IMR-90 (cell line): ENCODE results near the gene TSC22D4. TPM values are rescaled to one million over a fixed set of nuclear protein-coding genes. Genes with fewer than 3 reads are reported as not detected.

Source experiments
- ATAC-seq: fragments of 200-7000 bp; cut with Tn5 transposase; 2 replicates; pipeline ENCODE4 v1.9.1; 2020; ENCODE audit warnings: low read depth, mild to moderate bottlenecking, moderate library complexity
- BruUV-seq: library from RNA; stranded (reverse); fragments of 400-500 nt; replicated peaks from 2 replicates; lab custom pipeline; 2021; lab: Mats Ljungman, UMichigan
- CTCF ChIA-PET: fragments of 300-600 bp; formaldehyde crosslinking; extraction: SDS; loops from one replicate; lab custom pipeline; 2021; ENCODE audit warnings: antibody characterized with exemption; lab: Yijun Ruan, JAX
- POLR2A ChIA-PET: fragments of 300-600 bp; sonication (Branson Sonifier 250); formaldehyde crosslinking; loops from one replicate; lab custom pipeline; 2022; ENCODE audit warnings: antibody characterized with exemption; ENCODE audit not compliant: unreplicated experiment; lab: Charles Lee
- DNase-seq: peaks from one replicate; pipeline ENCODE4 v3.0.0; 2013
- H2AFZ ChIP-seq: replicated peaks from 2 replicates; pipeline ENCODE3; 2013; ENCODE audit warnings: low read length, mild to moderate bottlenecking; ENCODE audit not compliant: poor library complexity
- H2AK5ac ChIP-seq: 2 replicates; pipeline ENCODE4 v1.6.1; 2013; ENCODE audit warnings: low read depth, low read length, inconsistent platforms
- H2AK9ac ChIP-seq: replicated peaks from 2 replicates; pipeline ENCODE3; 2013; ENCODE audit warnings: mild to moderate bottlenecking, low read depth, low read length, moderate library complexity; ENCODE audit not compliant: poor library complexity
- H2BK120ac ChIP-seq: 2 replicates; pipeline ENCODE4 v1.6.1; 2013; ENCODE audit warnings: low read depth, low read length, inconsistent platforms
- H2BK15ac ChIP-seq: 3 replicates; pipeline ENCODE4 v1.6.1; 2013; ENCODE audit warnings: low read depth, low read length, inconsistent platforms
- H2BK20ac ChIP-seq: 2 replicates; pipeline ENCODE4 v1.6.1; 2013; ENCODE audit warnings: low read depth, mild to moderate bottlenecking, inconsistent platforms, low read length, moderate library complexity
- H2BK5ac ChIP-seq: 2 replicates; pipeline ENCODE4 v1.6.1; 2013; ENCODE audit warnings: mild to moderate bottlenecking, low read depth, low read length, inconsistent platforms; ENCODE audit not compliant: poor library complexity, severe bottlenecking
- H3K14ac ChIP-seq: replicated peaks from 2 replicates; pipeline ENCODE4 v1.6.1; 2013; ENCODE audit warnings: low read depth, low read length, inconsistent platforms
- H3K18ac ChIP-seq: 2 replicates; pipeline ENCODE4 v1.6.1; 2013; ENCODE audit warnings: low read depth, low read length, control low read depth
- H3K23ac ChIP-seq: 2 replicates; pipeline ENCODE4 v1.6.1; 2013; ENCODE audit warnings: low read depth, low read length, inconsistent platforms
- H3K27ac ChIP-seq: 2 replicates; pipeline ENCODE4 v1.5.1; 2013; ENCODE audit warnings: mild to moderate bottlenecking, control low read depth, low read length; ENCODE audit not compliant: insufficient read depth
- H3K27me3 ChIP-seq: 2 replicates; pipeline ENCODE4 v1.6.1; 2013; ENCODE audit warnings: low read length; ENCODE audit not compliant: control insufficient read depth, insufficient read depth
- H3K36me3 ChIP-seq: 2 replicates; pipeline ENCODE4 v1.6.1; 2013; ENCODE audit warnings: low read length, mixed read lengths; ENCODE audit not compliant: control insufficient read depth, insufficient read depth
- H3K4ac ChIP-seq: 2 replicates; pipeline ENCODE4 v1.6.1; 2013; ENCODE audit warnings: low read depth, low read length, inconsistent platforms
- H3K4me1 ChIP-seq: 2 replicates; pipeline ENCODE4 v1.6.1; 2013; ENCODE audit warnings: low read length, mixed read lengths; ENCODE audit not compliant: control insufficient read depth, insufficient read depth
- H3K4me2 ChIP-seq: 2 replicates; pipeline ENCODE4 v1.6.1; 2013; ENCODE audit warnings: low read depth, mild to moderate bottlenecking, control low read depth, low read length, moderate library complexity
- H3K4me3 ChIP-seq: 2 replicates; pipeline ENCODE4 v1.5.1; 2013; ENCODE audit warnings: low read depth, mild to moderate bottlenecking, control low read depth, low read length, moderate library complexity; ENCODE audit not compliant: insufficient read depth
- H3K56ac ChIP-seq: 2 replicates; pipeline ENCODE4 v1.6.1; 2013; ENCODE audit warnings: low read length, inconsistent platforms; ENCODE audit not compliant: insufficient read depth; ENCODE audit errors: extremely low read depth
- H3K79me1 ChIP-seq, 2 experiments: 2 replicates each; pipeline ENCODE4 v1.6.1; 2013; ENCODE audit warnings: low read length in 2 of 2, inconsistent platforms in 1 of 2, low read depth in 1 of 2
- H3K9ac ChIP-seq: 2 replicates; pipeline ENCODE4 v1.6.1; 2013; ENCODE audit warnings: low read depth, low read length, control low read depth
- H3K9me1 ChIP-seq: 2 replicates; pipeline ENCODE4 v1.6.1; 2013; ENCODE audit warnings: low read length, inconsistent platforms; ENCODE audit not compliant: insufficient read depth
- H3K9me3 ChIP-seq: 2 replicates; pipeline ENCODE4 v1.6.1; 2013; ENCODE audit warnings: low read length; ENCODE audit not compliant: control insufficient read depth, insufficient read depth
- H4K20me1 ChIP-seq: 2 replicates; pipeline ENCODE4 v1.6.1; 2013; ENCODE audit warnings: low read length, inconsistent platforms; ENCODE audit not compliant: insufficient read depth
- H4K5ac ChIP-seq: 2 replicates; pipeline ENCODE4 v1.6.1; 2013; ENCODE audit warnings: mild to moderate bottlenecking, low read depth, low read length, control low read depth
- H4K8ac ChIP-seq, 2 experiments: 2 replicates each; pipeline ENCODE4 v1.6.1; 2013; ENCODE audit warnings: low read depth in 2 of 2, low read length in 2 of 2, control low read depth in 1 of 2, inconsistent platforms in 1 of 2
- H4K91ac ChIP-seq: 2 replicates; pipeline ENCODE4 v1.6.1; 2013; ENCODE audit warnings: low read depth, low read length, inconsistent platforms; ENCODE audit not compliant: insufficient read depth
- BHLHE40 ChIP-seq: fragments of 150-350 bp; IDR thresholded peaks from 2 replicates; pipeline ENCODE4 v1.6.1; 2016; ENCODE audit warnings: mild to moderate bottlenecking, low read depth, low read length
- CEBPB ChIP-seq: IDR thresholded peaks from 2 replicates; pipeline ENCODE4 v1.6.1; 2012; ENCODE audit warnings: low read depth, low read length, improper control_type of control experiment
- CHD1 ChIP-seq: IDR thresholded peaks from 2 replicates; pipeline ENCODE4 v1.6.1; 2012; ENCODE audit warnings: low read depth, low read length, improper control_type of control experiment
- ELK1 ChIP-seq: fragments of 150-350 bp; IDR thresholded peaks from 2 replicates; pipeline ENCODE4 v1.6.1; 2016; ENCODE audit warnings: low read depth, mild to moderate bottlenecking, low read length, moderate library complexity, borderline replicate concordance
- FOS ChIP-seq: fragments of 150-350 bp; IDR thresholded peaks from 2 replicates; pipeline ENCODE4 v1.6.1; 2016; ENCODE audit warnings: low read depth, low read length
- MAFK ChIP-seq: IDR thresholded peaks from 2 replicates; pipeline ENCODE4 v1.6.1; 2012; ENCODE audit warnings: low read depth, low read length, improper control_type of control experiment
- MAZ ChIP-seq: IDR thresholded peaks from 2 replicates; pipeline ENCODE4 v1.6.1; 2012; ENCODE audit warnings: low read depth, mild to moderate bottlenecking, low read length, improper control_type of control experiment, moderate library complexity, borderline replicate concordance
- NFE2L2 ChIP-seq: fragments of 150-350 bp; IDR thresholded peaks from 2 replicates; pipeline ENCODE4 v1.6.1; 2016; ENCODE audit warnings: low read depth, mild to moderate bottlenecking, low read length
- RAD21 ChIP-seq: IDR thresholded peaks from 2 replicates; pipeline ENCODE4 v1.6.1; 2012; ENCODE audit warnings: low read length, improper control_type of control experiment
- RCOR1 ChIP-seq: IDR thresholded peaks from 2 replicates; pipeline ENCODE4 v1.6.1; 2012; ENCODE audit warnings: mild to moderate bottlenecking, low read length, improper control_type of control experiment; ENCODE audit not compliant: insufficient replicate concordance
- RFX5 ChIP-seq: IDR thresholded peaks from 2 replicates; pipeline ENCODE4 v1.8.0; 2012; ENCODE audit warnings: low read depth, mild to moderate bottlenecking, low read length, moderate library complexity
- USF2 ChIP-seq: fragments of 150-350 bp; IDR thresholded peaks from 2 replicates; pipeline ENCODE4 v1.6.1; 2017; ENCODE audit warnings: mild to moderate bottlenecking, antibody characterized with exemption, low read length, low read depth
- WGBS, 2 experiments: methylation state at CpG; one replicate each; pipeline versions ENCODE4 v1.1.5 to v1.1.7; 2013; ENCODE audit warnings: missing lambda C conversion rate in 2 of 2; ENCODE audit not compliant: insufficient read length in 1 of 2; ENCODE audit errors: extremely low coverage in 2 of 2; 5-methylcytosine and 5-hydroxymethylcytosine counted together
- dilution Hi-C: fragments of 300-500 bp; cut with HindIII; formaldehyde crosslinking; loops from one replicate; pipeline ENCODE4 v1.14.3; 2018; ENCODE audit warnings: low sequenced_read_pairs; ENCODE audit not compliant: unreplicated experiment
- in situ Hi-C: fragments of 300-500 bp; cut with MboI; formaldehyde crosslinking; loops from 3 replicates; pipeline ENCODE4 v1.14.3; 2019; ENCODE audit warnings: low sequenced_read_pairs, inconsistent platforms, mixed read lengths
- intact Hi-C: fragments of 100-400 bp; cut with micrococcal nuclease; formaldehyde crosslinking; loops from 2 replicates; pipeline ENCODE4 v1.10.0; 2022
- polyA plus RNA-seq, 3 experiments: library from polyadenylated mRNA; depleted of rRNA; stranded (reverse); fragments of >200 nt; gene quantifications; 2 replicates each; pipeline ENCODE4 v1.2.3, GENCODE V29; 2012; ENCODE audit warnings: low replicate concordance in 1 of 3
- total RNA-seq: library from RNA; depleted of rRNA; stranded (reverse); fragments of >200 nt; gene quantifications from 2 replicates; pipeline ENCODE4 v1.2.3, GENCODE V29; 2012

Gene TSC22D4
- total and polyA plus RNA-seq, 2 of the 4 experiments (the other 2 are of a cell fraction): 9.3 to 29.9 TPM

GRCh38 chr7:100434297-100435144, 44.5 kb downstream of the TSC22D4 start (continued):
- TF ChIP-seq RAD21: no peak
- no peak for TF ChIP-seq CHD1

- Histone ChIP-seq H3K56ac (no peak overlapping the region), H3K79me1 (peaks cover 15 to 56% of the 10 kb centered on the region in 2 experiments), H3K4me1 (peaks cover 8% of the 10 kb centered on the region; the same call in 1 of the 2 replicates), H3K4me3 (no peak overlapping the region), H3K14ac (no peak overlapping the region), H3K4me2 (no peak overlapping the region), H2BK15ac (no peak overlapping the region), H2AFZ (no peak overlapping the region), H3K4ac (no peak overlapping the region), H4K20me1 (peaks cover 13% of the 10 kb centered on the region), H3K18ac (no peak overlapping the region), H4K8ac (no peak overlapping the region), H2BK20ac (no peak overlapping the region), H3K27ac (no peak overlapping the region), H2BK120ac (no peak overlapping the region), H3K9me1 (peaks cover 13% of the 10 kb centered on the region), H4K91ac (no peak overlapping the region), H3K27me3 (no peaks in the 10 kb centered on the region), H3K9me3 (no peaks in the 10 kb centered on the region), H2BK5ac (no peak overlapping the region), H3K9ac (no peak overlapping the region), H4K5ac (no peak overlapping the region), H2AK9ac (peak overlapping the region; percentile 47), H2AK5ac (no peak overlapping the region), H3K36me3 (peaks cover 28% of the 10 kb centered on the region), H3K23ac (peak overlapping the region; percentile 49; the same call in 1 of the 2 replicates)
- dilution Hi-C loops (no loop called here), in situ Hi-C loops (loop anchor here (25.0 kb wide), 1 partner anchor 679 kb away; no protein-coding TSS in a partner anchor), intact Hi-C loops (no loop called here)
- ChIA-PET POLR2A (interaction anchor here (0.6 kb wide), 1 partner anchor 32 kb away, joined by 5 read pairs; no protein-coding TSS in a partner anchor), CTCF (no interaction called here)
- DNase-seq (no peak), ATAC-seq (no peak)
- 60% methylated on average over 1 of the region's 10 CpGs; no CpG with 5 or more reads in 1 of the 2 experiments for WGBS, 2 experiments
- BruUV-seq: no TSS peak
- TF ChIP-seq NFE2L2: no peak
- no peak for TF ChIP-seq FOS
- no peak for TF ChIP-seq RFX5
- TF ChIP-seq CEBPB: no peak
- TF ChIP-seq RCOR1: no peak
- no peak for TF ChIP-seq USF2
- no peak for TF ChIP-seq MAZ
- TF ChIP-seq MAFK: no peak
- no peak for TF ChIP-seq CHD1
- TF ChIP-seq BHLHE40: no peak
- TF ChIP-seq ELK1: no peak
Observed at GRCh38 chr7:100433592-100434296, 45.3 kb downstream of the TSC22D4 start.
